ENCODE results near the gene RXFP2. TPM values are rescaled to one million over a fixed set of nuclear protein-coding genes. Genes with fewer than 3 reads are reported as not detected.

The RXFP2 gene
- total and polyA plus RNA-seq, 9 of the 15 experiments (the other 6 are each of a cell fraction or from before 2014, with no cell fraction given) = not detected

DNA sequence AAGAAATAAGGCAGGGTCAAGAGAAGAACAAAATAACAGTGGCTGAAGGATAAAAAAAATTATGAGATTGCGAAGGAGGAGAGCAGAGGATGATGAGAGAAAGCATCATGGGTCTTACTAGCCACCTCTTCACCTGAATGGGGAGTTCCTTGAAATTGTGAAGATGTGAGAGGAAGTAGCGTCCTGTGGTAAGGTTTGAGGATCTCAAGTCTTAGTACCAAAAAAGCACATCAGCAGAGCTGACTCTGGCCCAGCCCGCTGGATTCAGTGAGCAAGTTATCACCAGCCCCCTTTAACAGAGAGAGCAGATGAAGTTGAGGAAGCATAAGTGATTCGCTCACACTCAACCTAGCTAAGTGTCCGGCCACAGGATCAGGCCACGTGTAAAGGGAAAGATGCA, 61.8 kb downstream of the RXFP2 start (continued):
- TF ChIP-seq PKNOX1 (IDR thresholded peaks at IDR 0.05) = no peak
- TF ChIP-seq, protein P1, sequence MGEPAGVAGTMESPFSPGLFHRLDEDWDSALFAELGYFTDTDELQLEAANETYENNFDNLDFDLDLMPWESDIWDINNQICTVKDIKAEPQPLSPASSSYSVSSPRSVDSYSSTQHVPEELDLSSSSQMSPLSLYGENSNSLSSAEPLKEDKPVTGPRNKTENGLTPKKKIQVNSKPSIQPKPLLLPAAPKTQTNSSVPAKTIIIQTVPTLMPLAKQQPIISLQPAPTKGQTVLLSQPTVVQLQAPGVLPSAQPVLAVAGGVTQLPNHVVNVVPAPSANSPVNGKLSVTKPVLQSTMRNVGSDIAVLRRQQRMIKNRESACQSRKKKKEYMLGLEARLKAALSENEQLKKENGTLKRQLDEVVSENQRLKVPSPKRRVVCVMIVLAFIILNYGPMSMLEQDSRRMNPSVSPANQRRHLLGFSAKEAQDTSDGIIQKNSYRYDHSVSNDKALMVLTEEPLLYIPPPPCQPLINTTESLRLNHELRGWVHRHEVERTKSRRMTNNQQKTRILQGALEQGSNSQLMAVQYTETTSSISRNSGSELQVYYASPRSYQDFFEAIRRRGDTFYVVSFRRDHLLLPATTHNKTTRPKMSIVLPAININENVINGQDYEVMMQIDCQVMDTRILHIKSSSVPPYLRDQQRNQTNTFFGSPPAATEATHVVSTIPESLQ (CRISPR knock-in tag; IDR thresholded peaks at IDR 0.05) = no peak
- no peak for TF ChIP-seq ZNF274 (IDR thresholded peaks at IDR 0.05; ENCODE audit: borderline replicate concordance, low read depth, low read length)

DNA sequence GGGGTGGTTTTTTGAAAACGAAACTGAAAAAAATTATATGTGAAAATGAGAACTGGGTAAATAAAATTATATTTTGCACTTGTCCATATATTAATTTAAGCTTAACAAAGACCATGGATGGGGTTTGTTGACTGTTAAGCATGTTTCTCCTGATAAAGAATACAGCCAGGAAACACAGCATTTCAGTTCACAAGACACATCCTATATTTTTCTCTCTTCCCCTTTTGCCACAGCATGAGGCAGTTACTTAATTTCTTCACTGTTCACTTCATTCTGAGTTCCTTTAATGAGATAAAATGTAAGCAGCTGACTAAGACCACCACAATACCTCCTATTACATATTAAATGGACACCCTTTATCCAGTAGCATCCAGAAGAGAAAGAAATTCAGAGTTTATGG, 64.0 kb downstream of the RXFP2 start:
- no peak for DNase-seq (ENCODE audit: extremely low read depth in 1 of 4, low spot score in 3 of 4)
- H3K36me3 ChIP-seq (ENCODE audit: control insufficient read depth, insufficient read depth, low read length) = no peaks in the 10 kb centered on the region
- FAIRE-seq = no peak
- H3K9ac ChIP-seq (ENCODE audit: insufficient read depth in 1 of 2, low read depth in 2 of 2, low read length in 2 of 2) = no peak overlapping the region
- POLR2A ChIA-PET = no interaction called here
- no peaks in the 10 kb centered on the region for H3K9me3 ChIP-seq (replicated peaks; ENCODE audit: control insufficient read depth, insufficient read depth, low read depth, low read length)
- H3K79me2 ChIP-seq (ENCODE audit: control insufficient read depth, insufficient read depth, low read length) = no peaks in the 10 kb centered on the region
- no peaks in the 10 kb centered on the region for H3K4me1 ChIP-seq (replicated peaks in 1 of 2; ENCODE audit: control insufficient read depth in 2 of 2, insufficient read depth in 2 of 2, low read length in 2 of 2)
- no peak for ATAC-seq
- in situ Hi-C loops (cut with MboI) = no loop called here
- no TSS peak for BruUV-seq (replicated peaks)
- H3K27ac ChIP-seq (ENCODE audit: extremely low read depth, low read depth, low read length) = no peak overlapping the region
- WGBS (ENCODE audit: insufficient coverage, low coverage, missing lambda C conversion rate) = 0% methylated on average over 1 of the region's 1 CpG
- TF ChIP-seq CGGBP1 (CRISPR knock-in tag; IDR thresholded peaks at IDR 0.05) (no peak), HMG20B (CRISPR knock-in tag; IDR thresholded peaks at IDR 0.05) (no peak), PURB (CRISPR knock-in tag; IDR thresholded peaks at IDR 0.05; ENCODE audit: low read depth) (no peak), ZZZ3 (IDR thresholded peaks at IDR 0.05) (no peak), HNRNPK (IDR thresholded peaks at IDR 0.05; ENCODE audit: low read depth, low read length, poor library complexity, severe bottlenecking) (no peak), KDM1A (IDR thresholded peaks at IDR 0.05) (no peak), TOE1 (IDR thresholded peaks at IDR 0.05; ENCODE audit: borderline replicate concordance) (no peak), TOE1 (CRISPR knock-in tag; IDR thresholded peaks at IDR 0.05; ENCODE audit: borderline replicate concordance, low read depth) (no peak), ZNF764 (CRISPR knock-in tag; IDR thresholded peaks at IDR 0.05; ENCODE audit: low read depth) (no peak)
- TF ChIP-seq, protein P2, sequence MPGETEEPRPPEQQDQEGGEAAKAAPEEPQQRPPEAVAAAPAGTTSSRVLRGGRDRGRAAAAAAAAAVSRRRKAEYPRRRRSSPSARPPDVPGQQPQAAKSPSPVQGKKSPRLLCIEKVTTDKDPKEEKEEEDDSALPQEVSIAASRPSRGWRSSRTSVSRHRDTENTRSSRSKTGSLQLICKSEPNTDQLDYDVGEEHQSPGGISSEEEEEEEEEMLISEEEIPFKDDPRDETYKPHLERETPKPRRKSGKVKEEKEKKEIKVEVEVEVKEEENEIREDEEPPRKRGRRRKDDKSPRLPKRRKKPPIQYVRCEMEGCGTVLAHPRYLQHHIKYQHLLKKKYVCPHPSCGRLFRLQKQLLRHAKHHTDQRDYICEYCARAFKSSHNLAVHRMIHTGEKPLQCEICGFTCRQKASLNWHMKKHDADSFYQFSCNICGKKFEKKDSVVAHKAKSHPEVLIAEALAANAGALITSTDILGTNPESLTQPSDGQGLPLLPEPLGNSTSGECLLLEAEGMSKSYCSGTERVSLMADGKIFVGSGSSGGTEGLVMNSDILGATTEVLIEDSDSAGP (CRISPR knock-in tag; IDR thresholded peaks at IDR 0.05) = no peak
- TF ChIP-seq, protein P3, sequence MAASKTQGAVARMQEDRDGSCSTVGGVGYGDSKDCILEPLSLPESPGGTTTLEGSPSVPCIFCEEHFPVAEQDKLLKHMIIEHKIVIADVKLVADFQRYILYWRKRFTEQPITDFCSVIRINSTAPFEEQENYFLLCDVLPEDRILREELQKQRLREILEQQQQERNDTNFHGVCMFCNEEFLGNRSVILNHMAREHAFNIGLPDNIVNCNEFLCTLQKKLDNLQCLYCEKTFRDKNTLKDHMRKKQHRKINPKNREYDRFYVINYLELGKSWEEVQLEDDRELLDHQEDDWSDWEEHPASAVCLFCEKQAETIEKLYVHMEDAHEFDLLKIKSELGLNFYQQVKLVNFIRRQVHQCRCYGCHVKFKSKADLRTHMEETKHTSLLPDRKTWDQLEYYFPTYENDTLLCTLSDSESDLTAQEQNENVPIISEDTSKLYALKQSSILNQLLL (CRISPR knock-in tag; IDR thresholded peaks at IDR 0.05; ENCODE audit: borderline replicate concordance) = no peak
- H4K20me1 ChIP-seq (replicated peaks; ENCODE audit: control insufficient read depth, insufficient read depth, low read length) = no peaks in the 10 kb centered on the region
- H3K27me3 ChIP-seq (ENCODE audit: control insufficient read depth in 2 of 2, insufficient read depth in 2 of 2, low read length in 2 of 2) = no peaks in the 10 kb centered on the region
- H3K4me3 ChIP-seq = no peak overlapping the region
- H2AFZ ChIP-seq (ENCODE audit: low read depth, low read length) = no peak overlapping the region
- H3K9me1 ChIP-seq (ENCODE audit: control insufficient read depth, insufficient read depth, low read length) = no peaks in the 10 kb centered on the region
- H3K4me2 ChIP-seq (ENCODE audit: insufficient read depth, low read length) = no peak overlapping the region
- CTCF ChIA-PET (ENCODE audit: low intra/inter-chr PET ratio) = no interaction called here
- intact Hi-C loops (cut with micrococcal nuclease) = no loop called here

Measured in K562 (cell line).